Spinal cord (tissue), 10 donors: ENCODE data around the gene XXYLT1. TPM values are rescaled to one million over a fixed set of nuclear protein-coding genes. Genes with fewer than 3 reads are reported as not detected.
A peak's percentile ranks its signal among the peaks of the same experiment; 100 is the strongest.

ENCODE experiments used
- DNase-seq, 6 donors: peaks; one replicate each; pipeline versions ENCODE4 v3.0.0 to v3.0.0-alpha.2; 2013 to 2015; ENCODE audit warnings: low spot score in 6 of 6, low read depth in 4 of 6
- H3K27ac ChIP-seq: one replicate; pipeline ENCODE4 v1.5.1; 2013; ENCODE audit warnings: low read depth, low read length, control low read depth
- H3K27me3 ChIP-seq: one replicate; pipeline ENCODE4 v1.6.1; 2013; ENCODE audit warnings: low read length; ENCODE audit not compliant: control insufficient read depth, insufficient read depth
- H3K36me3 ChIP-seq: one replicate; pipeline ENCODE4 v1.6.1; 2013; ENCODE audit warnings: low read length; ENCODE audit not compliant: control insufficient read depth, insufficient read depth
- H3K4me1 ChIP-seq: one replicate; pipeline ENCODE4 v1.6.1; 2013; ENCODE audit warnings: low read length; ENCODE audit not compliant: control insufficient read depth, insufficient read depth
- H3K4me3 ChIP-seq: one replicate; pipeline ENCODE4 v1.5.1; 2013; ENCODE audit warnings: low read depth, low read length, control low read depth
- H3K9me3 ChIP-seq: one replicate; pipeline ENCODE4 v1.6.1; 2013; ENCODE audit warnings: low read length; ENCODE audit not compliant: control insufficient read depth, insufficient read depth
- WGBS: methylation state at CpG from one replicate; pipeline ENCODE4 v1.1.5; 2013; ENCODE audit warnings: missing lambda C conversion rate; ENCODE audit not compliant: insufficient coverage; 5-methylcytosine and 5-hydroxymethylcytosine counted together
- polyA plus RNA-seq, 2 donors: library from polyadenylated mRNA; unstranded; fragments of 120-200 nt; gene quantifications; one replicate each; pipeline ENCODE4 v1.2.1, GENCODE V29; 2013; ENCODE audit not compliant: insufficient read length in 2 of 2
- total RNA-seq, 2 donors: library from RNA; depleted of rRNA in 1 of 2; stranded (reverse); fragments of 120-200 nt in 1 of 2; fragments of >200 nt in 1 of 2; gene quantifications; one replicate each; pipeline versions ENCODE4 v1.2.3 to v1.2.4, GENCODE V29; 2013 to 2014
- donor health status: healthy.

Gene XXYLT1
- total and polyA plus RNA-seq, 4 donors: 28.0 to 47.9 (median 37.5) TPM

DNA sequence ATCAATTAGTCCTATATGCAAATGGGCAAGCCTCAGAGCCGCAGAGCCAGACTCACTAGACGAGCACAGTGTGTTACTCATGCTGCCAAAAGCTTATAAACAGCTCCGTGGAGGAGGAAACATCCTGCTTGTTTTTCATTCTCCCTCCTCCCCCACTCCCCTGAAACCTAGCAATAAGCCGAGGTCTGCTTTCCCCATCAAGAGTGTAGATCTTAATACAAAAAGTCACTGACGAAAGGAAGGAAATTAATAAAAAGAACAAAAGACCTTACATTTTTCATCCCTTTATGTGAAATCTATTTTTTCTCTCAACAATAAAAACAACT, 88.5 kb downstream of the XXYLT1 start:
- peaks cover 9% of the 10 kb centered on the region for H3K36me3 ChIP-seq
- WGBS: 14% methylated on average over 4 of the region's 5 CpGs
- peak in 2 of 6 donors; percentile 83 to 85 for DNase-seq
- H3K27me3 ChIP-seq: no peaks in the 10 kb centered on the region
- peak overlapping the region; percentile 40 for H3K27ac ChIP-seq
- H3K4me1 ChIP-seq: peaks cover 29% of the 10 kb centered on the region
- H3K4me3 ChIP-seq: no peak overlapping the region
- no peaks in the 10 kb centered on the region for H3K9me3 ChIP-seq

GRCh38 chr3:195181741-195182469, 89.1 kb downstream of the XXYLT1 start:
- H3K36me3 ChIP-seq: peaks cover 9% of the 10 kb centered on the region
- 83% methylated on average over 5 of the region's 7 CpGs for WGBS
- H3K27ac ChIP-seq: peak overlapping the region; percentile 40
- no peaks in the 10 kb centered on the region for H3K27me3 ChIP-seq
- H3K4me1 ChIP-seq: peaks cover 30% of the 10 kb centered on the region
- no peaks in the 10 kb centered on the region for H3K9me3 ChIP-seq
- no peak overlapping the region for H3K4me3 ChIP-seq
- no peak for DNase-seq

GRCh38 chr3:195181113-195181498, 89.9 kb downstream of the XXYLT1 start:
- DNase-seq: no peak
- Histone ChIP-seq H3K27ac (no peak overlapping the region), H3K9me3 (no peaks in the 10 kb centered on the region), H3K27me3 (no peaks in the 10 kb centered on the region), H3K4me3 (no peak overlapping the region), H3K36me3 (peaks cover 9% of the 10 kb centered on the region), H3K4me1 (peaks cover 32% of the 10 kb centered on the region)
- WGBS: 94% methylated on average over 9 of the region's 9 CpGs

GRCh38 chr3:195180490-195181112, 90.4 kb downstream of the XXYLT1 start:
- H3K4me3 ChIP-seq: no peak overlapping the region
- peak overlapping the region; percentile 79 for H3K27ac ChIP-seq
- 84% methylated on average over 13 of the region's 17 CpGs for WGBS
- peaks cover 10% of the 10 kb centered on the region for H3K36me3 ChIP-seq
- H3K4me1 ChIP-seq: peaks cover 32% of the 10 kb centered on the region
- DNase-seq: no peak
- H3K9me3 ChIP-seq: no peaks in the 10 kb centered on the region
- no peaks in the 10 kb centered on the region for H3K27me3 ChIP-seq

GRCh38 chr3:195179776-195180489, 91.0 kb downstream of the XXYLT1 start:
- peak overlapping the region; percentile 79 for H3K27ac ChIP-seq
- H3K4me1 ChIP-seq: peaks cover 32% of the 10 kb centered on the region
- no peak overlapping the region for H3K4me3 ChIP-seq
- 53% methylated on average over 22 of the region's 24 CpGs for WGBS
- no peaks in the 10 kb centered on the region for H3K27me3 ChIP-seq
- peaks cover 12% of the 10 kb centered on the region for H3K36me3 ChIP-seq
- no peaks in the 10 kb centered on the region for H3K9me3 ChIP-seq
- DNase-seq: no peak

DNA sequence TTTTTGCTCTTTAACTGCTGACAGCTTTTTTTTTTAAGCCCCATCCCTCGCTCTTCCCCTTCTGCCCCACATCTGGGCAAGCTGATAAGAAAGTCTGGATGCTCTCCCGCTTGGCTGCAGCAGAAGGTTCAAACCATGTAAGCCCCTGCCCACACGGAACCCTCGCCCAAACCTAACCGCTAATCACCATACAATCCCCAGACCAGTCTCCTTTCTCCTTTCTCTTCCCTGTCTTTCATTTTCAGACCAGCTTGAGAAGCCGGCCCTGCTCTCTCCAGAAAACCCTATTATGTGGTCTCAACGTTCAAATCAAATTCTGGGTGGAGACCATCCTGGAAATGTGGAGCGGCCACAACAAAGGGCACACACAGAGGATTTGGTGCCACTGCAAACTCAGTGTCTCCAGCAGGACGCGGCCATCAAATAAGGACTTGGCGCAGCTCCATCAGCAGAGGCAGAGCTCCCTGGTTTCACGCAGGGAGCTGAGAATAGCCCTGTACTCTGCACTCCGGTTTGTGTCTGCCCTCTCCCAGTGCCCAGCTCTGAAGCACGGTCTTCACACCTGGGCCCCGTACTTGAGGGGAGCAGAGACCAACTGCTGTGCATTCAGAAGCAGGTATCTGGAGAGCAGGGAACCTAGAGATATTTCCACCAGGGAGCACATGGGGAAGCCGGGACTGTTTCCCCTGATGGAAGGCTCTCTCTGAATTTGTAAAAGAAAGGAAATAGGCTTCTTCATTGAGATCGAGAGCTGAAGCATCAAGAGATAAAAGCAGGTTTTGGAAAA, 92.6 kb downstream of the XXYLT1 start:
- H3K4me1 ChIP-seq: peaks cover 39% of the 10 kb centered on the region

GRCh38 chr3:195177422-195178123, 93.4 kb downstream of the XXYLT1 start:
- no peak for DNase-seq
- no peak overlapping the region for H3K27ac ChIP-seq
- 100% methylated on average over 2 of the region's 6 CpGs for WGBS

More for the DNA sequence above, 92.6 kb downstream of the XXYLT1 start:
- DNase-seq: peak in 2 of 6 donors; percentile 58 to 64
- Histone ChIP-seq H3K27ac (peak overlapping the region; percentile 52), H3K9me3 (no peaks in the 10 kb centered on the region), H3K27me3 (no peaks in the 10 kb centered on the region), H3K36me3 (peaks cover 12% of the 10 kb centered on the region), H3K4me3 (no peak overlapping the region)
- WGBS: 53% methylated on average over 17 of the region's 17 CpGs

DNA sequence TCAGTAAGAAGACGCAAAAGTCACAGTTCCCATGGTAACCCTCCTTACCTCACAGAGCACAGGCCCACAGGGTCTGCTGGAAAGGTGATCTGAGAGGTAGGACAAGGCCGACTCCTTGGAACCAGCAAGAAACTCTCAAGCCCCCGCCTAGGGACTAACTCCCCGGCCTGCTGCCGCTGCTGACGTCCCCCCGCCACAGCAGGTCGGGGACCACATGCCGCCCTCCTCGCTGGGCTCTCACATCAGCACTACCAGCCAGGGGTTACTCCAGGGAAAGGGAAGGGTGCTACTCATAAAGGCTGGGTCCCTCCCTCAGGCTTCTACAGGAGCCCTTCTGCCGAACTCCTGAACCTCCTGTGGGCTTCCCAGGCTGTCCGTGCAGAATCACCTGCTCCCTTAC, 94.2 kb downstream of the XXYLT1 start:
- no peak for DNase-seq
- Histone ChIP-seq H3K9me3 (no peaks in the 10 kb centered on the region), H3K4me1 (peaks cover 44% of the 10 kb centered on the region), H3K4me3 (no peak overlapping the region), H3K27ac (no peak overlapping the region), H3K36me3 (peaks cover 12% of the 10 kb centered on the region), H3K27me3 (no peaks in the 10 kb centered on the region)
- 93% methylated on average over 10 of the region's 12 CpGs for WGBS

More at GRCh38 chr3:195177422-195178123, 93.4 kb downstream of the XXYLT1 start:
- Histone ChIP-seq H3K36me3 (peaks cover 12% of the 10 kb centered on the region), H3K27me3 (no peaks in the 10 kb centered on the region), H3K4me3 (no peak overlapping the region), H3K4me1 (peaks cover 44% of the 10 kb centered on the region), H3K9me3 (no peaks in the 10 kb centered on the region)
